SW480 (cell line): ENCODE measurements around the gene KCTD16.

ENCODE experiments used
- DNase-seq: peaks from one replicate; pipeline ENCODE4 v3.0.0-alpha.2; 2016; ENCODE audit warnings: low spot score

KCTD16 gene

DNA sequence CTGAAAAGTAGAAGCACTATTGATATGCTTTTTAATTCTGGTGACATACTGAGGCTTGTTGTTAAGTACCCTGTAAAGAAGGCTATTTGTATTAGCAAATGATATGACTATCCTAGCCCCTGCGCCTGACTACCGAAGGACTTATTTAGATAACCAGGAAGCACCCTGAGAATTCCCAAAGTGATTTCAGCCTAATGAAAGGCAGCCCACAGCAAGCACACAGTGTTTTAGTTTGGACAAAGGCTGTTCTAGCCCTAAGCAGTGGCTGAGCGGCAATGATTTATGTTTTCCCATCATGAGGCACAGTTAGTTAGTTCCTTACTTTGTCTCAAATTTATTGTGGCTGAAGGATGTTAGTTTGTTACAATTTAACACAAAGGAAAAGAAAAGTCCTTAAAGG is 235.3 kb downstream of the KCTD16 start:
- DNase-seq = no peak

DNA sequence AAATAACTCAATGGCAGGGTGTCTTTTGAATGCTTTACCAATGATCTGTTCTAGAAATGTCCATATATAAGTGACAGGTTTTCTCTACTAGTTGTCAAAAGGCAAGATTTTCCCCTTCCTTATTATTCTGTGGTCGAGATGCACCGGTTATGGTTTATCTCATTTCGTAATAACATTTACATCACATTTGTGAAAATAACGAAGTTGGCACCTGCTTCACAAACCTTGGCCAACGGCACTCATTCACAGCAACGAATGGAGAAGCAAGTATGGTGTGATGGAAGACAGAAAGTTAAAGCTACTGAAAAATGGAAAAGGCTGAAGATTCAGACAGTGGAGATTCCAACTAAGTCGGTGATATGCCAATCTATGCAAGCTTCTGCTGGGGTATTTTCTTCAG is 235.8 kb downstream of the KCTD16 start:
- DNase-seq = no peak

DNA sequence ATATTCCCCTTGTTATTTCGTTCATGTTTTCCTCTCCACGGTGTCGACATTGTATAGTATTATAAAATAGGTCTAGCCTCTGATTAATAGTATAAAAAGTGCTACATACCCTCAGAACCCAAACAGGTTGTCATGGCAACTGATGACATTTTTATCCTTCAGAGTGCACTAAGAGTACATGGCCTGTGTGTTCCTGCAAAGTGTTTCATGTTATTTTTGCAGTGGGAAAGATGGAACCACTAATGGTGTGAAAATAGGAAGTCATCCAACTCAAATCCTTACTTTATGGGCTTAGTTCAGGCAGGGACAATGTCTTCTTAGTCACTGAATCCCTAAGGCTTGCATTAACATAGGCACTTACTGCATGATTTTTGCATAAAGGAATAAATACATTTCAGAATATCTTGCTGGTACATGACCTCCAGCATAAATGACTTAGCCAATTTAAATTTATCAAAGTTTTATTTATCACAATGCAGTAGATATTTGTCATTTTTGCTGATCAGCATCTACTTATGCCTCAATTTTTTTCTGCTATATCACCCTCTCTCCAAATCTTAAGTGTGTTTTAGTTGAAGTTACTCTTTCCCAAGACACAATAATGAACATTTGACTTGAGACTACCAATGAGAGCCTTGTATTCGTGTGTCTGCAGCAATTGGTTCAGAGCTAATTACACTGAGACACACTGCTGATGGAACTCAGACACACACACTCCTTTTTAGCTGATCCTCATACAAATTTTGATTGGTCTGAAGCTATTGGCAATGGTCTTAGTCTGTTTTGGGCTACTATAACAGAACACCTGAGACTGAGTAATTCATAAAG is 243.7 kb downstream of the KCTD16 start:
- DNase-seq = no peak

DNA sequence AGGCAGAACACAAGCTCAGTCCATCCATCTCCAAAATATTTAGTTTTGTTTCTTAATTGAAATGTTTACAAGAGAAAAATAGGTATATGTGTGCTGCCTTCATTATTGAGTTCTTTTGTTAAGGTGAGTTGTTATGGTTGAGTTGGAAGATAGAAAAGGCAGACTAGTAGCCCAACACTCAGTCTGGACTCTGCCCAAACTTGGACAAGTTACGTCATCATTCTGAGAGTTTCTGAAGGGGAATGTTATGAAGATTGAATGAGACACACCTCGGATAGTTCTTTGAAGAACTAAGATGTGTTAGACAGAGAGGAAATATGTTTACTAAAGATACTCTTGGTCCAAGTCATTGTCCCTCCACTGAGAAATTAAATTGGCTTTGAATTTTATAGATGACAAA is 245.5 kb downstream of the KCTD16 start:
- no peak for DNase-seq

DNA sequence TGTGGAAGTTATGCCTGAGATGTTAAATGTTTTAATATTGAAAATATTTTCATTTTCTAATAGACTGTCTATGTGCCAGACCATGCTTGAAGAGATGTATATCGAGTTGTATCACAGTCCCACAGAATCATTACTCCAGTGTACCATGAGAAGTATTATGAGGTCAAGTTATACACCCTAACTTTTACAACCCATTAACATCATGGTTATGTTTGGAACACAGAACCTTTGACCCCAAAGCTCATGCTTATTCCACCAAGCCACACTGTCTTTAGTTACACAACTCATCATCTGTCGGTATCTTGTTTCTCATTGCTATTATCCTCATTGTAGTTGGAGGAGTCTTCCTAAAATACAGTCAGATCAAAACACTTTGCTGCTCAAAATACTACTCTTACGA is 248.0 kb downstream of the KCTD16 start:
- no peak for DNase-seq

DNA sequence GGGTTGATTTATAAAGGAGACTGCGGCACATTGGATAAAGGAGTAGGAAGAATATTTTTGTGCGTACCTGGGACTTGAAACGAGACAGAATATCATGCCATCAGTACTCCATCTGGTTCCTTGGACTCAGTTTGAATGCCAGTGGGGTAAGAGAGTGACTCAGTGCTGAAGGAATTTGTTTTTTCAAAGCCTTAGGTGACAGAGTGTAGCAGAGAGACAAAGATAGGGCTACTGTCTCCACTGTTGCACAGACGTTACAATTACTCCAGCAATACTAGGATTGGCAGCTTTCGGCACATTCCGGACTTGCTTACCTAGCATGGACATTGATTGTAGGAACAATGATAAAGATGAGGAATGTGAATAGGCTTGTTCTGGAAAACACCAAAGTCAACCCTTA is 250.7 kb downstream of the KCTD16 start:
- no peak for DNase-seq

DNA sequence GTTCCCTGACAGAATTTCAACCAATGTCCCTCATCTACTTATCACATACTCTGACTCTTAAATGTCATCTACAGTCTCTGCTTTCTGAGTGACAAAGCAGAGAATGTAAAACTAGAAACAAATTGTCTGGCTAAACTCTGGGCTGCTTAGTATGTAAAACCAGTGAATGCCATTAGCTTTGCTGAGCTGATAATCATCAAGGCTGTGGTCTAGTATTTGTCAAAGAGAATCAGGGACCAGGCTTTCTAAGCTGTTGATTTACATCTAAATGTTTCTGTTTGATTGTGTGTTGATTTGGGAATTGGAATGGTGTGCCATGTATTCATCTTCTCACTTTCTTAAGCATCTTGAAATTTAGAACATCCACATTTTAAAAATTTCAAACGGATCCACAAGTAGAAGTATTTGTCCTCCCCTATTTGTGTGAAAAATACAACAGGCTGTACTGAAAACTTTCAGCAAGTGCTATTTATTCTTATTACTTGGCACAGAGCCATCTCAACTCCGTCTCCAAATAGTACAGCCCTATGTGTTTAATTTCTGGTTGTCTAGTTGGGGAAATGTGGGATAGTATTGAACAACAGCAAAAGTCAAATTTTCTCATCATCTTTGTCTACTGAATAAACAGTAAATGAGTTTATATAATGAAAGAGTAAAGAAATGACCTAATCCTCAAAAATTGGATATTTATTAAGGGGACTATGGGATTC is 251.5 kb downstream of the KCTD16 start:
- DNase-seq = no peak

DNA sequence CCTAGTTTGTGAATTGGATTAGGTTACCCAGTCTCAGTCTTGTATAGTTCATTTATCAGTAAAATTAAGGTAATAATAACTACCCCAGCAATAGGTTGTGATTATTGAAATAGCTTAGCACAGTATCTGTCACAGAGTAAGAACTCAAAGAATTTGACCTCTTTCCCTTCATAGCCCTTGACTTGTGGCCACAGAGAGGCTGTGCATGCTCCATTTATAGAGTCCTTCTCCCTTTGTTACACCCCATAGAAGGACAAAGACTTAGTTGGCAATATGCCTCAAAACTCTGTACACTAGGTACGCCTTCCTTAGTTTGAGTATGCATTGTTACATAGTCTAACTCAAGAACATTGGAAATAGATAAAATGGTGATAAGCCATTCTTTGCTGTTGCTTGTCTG is 257.2 kb downstream of the KCTD16 start:
- DNase-seq = no peak

DNA sequence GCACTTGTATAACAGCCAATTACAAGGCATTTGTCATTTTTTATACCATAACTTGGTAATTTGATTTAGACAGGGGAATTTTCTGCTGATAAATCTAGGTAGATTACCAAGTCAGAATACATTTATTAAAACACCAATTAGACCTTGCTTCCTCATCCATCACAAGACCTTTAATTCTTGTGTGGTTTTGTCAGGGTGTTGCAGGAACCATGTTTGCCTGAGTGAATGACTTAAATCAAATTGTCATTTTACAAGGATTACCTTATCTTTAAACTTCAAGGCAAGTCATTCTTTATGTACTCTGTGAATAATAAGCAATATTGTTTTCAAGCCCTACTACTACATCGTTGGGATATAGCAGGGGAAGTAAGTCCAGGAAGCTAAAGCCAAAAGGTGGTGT is 257.7 kb downstream of the KCTD16 start:
- DNase-seq = no peak

DNA sequence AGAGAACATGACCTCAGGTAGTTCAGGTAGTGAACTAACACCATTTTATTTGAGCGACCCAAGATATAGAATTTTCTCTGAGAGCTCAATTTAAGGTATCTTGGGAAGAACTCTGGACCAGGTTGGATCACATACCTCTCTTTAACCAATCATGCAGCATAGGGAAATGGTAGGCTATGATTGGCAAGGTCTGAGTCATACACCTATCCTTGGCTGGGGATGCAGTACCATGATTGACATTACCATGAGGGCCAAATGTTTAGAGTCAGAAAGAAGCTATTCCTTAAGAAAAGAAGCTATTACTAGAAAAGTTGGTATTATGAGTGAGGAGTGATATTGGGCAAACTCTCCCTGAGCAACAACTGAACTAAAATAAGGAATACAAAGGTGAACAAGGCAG is 258.7 kb downstream of the KCTD16 start:
- no peak for DNase-seq

DNA sequence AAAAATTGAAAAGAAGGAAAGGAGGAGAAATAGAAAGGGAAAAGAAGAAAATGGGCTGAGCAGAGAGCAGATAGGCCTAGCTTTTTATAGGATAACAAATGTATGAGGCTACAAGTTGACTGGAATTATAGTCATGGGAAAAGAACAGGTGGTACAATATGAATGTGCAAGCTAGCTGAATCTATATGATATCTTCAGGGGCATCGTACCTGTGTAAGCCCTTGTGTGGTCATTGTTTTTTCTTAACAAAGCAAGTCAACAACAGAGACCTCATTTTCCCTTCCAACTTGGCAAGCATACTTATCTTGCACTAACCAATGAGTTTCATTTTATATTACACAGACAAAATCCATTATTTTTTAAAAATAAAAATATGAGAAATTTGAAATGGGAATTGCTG is 259.2 kb downstream of the KCTD16 start:
- DNase-seq = no peak

DNA sequence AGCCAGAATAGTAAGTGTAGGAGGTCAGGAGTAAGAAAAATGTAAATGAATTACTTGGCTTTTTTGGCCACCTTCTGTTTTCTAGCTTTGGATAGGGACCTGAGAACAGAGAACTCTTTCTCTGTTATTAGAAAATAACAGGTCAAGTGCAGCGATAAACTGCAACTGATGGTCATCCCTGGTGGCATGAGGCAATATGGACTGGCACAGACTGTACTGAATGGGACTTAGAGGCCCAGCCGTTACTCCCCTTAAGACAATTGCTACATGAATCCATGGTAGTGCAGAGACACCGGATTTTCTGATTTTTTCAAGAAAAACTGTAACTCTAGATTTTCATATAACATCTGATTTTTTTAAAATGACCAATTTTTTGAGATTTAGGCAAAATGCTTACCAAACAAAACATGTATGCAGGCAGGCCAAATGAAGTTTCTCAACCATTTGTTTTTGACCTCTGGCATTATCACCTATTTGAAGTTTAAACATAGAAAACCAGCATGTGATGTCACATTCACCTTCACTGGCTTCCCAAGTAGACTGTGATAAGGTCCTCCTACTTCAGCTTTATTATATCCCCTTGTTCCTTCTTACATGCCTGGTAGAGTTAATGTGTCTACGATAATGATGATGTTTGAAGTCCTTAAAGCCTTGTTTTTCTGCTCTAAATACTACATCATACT is 262.6 kb downstream of the KCTD16 start:
- DNase-seq = no peak

DNA sequence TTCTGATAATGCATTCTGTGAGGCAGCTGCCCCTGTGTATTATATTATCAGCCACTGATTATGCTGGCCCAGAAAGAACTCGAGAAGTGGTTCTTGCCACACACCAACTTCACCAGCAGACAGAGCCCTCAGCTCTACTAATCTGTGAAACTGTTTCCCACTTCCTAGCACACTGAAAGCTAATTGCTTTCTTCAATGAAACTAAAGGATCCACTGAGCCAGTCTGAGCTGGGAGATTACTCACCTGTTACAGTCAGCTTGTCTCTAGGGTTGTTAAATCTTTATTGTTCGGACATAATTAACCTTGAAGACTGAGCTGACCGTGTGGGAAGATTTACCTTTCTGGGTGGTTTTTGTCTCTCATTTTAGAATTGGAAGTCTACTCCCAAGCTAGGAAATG is 263.2 kb downstream of the KCTD16 start:
- DNase-seq = no peak

DNA sequence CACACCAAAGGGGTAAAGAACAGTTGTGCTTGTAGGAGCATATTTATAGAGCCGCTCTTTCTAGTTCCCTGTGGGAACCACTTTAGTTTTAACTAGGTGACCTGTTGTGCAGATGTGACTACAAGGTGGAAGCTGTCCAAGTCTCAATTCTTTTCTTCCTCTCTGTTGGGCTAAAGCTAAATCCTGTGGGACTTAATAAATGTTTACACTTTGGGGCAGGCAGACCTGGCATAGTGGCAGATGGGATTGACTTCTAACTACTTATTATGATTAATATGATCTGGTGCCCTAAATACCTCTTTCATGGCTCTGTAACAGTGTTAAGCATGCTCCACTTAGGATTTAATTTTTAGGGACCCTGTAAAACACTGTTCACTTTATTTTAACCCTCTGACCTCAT is 265.3 kb downstream of the KCTD16 start:
- no peak for DNase-seq

DNA sequence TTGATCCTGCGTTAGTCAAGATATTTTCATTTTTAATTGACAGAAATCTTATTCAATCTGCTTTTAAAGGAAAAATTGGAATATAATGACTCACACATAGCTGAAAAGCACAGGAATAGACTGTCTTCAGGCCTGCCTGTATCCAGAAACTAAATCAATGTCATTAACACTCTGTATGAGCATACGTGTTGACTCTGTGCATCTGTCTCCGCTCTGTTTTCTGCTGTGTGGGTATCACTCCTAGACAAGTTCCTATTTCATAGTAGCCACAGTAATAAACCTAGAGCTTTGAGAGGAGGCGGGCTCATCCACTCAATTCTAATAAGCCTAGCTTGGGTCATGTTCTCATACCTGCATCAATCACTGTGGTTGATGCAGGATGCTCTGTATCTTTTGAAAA is 267.6 kb downstream of the KCTD16 start:
- DNase-seq = no peak

DNA sequence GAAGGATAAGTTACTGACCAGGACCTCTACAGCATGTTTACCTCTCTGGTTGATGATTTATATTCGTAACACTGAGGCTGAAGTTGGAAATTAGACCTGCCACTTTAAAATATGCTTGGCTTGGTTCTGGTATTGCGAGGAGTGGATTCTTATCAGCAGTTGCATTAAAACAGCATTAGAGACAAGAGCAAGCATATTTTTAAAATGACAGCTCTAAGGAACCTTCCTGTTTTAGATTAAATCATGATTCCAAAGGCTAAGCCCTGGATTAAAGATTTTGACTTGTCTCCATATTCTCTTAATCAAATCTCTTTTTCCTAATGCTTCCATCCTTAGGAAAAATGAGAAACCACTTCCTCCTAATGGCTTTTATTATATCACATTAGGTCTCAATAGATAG is 277.8 kb downstream of the KCTD16 start:
- no peak for DNase-seq

DNA sequence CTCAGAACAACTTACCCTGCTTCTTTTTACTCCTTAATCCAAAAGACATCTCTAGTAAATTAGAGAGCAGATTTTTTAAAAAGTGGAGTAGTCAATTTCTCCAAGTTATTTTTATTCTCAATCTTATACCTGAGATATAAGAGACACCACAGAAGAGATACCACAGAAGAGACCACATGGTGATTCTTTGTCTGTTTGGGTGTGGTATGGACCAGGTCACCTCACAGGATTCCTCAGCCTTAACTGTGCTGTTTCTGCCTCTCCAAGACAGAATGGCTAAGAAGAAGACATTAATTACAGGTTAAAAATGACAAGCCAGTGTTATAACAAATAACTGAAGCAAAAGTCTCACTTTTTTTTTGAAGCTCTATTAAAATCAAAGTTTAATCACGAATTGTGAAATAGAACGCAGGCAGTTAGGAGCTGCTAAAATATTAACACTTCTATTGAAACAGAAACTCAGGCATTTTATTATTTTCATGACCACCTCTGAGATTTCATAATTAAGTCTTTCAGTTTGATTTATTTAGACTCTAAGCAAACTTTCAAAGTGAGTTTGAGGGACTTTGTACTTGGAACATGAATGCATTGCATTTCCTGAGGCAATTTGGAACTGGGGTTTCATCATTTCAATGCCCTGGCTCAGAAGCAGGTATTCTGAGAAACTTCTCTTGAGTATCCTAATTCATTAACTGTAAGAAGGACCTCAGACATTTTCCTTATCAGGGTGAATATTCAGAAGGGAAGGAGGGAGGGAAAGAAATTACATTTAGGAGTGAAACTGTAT is 280.7 kb downstream of the KCTD16 start:
- no peak for DNase-seq

DNA sequence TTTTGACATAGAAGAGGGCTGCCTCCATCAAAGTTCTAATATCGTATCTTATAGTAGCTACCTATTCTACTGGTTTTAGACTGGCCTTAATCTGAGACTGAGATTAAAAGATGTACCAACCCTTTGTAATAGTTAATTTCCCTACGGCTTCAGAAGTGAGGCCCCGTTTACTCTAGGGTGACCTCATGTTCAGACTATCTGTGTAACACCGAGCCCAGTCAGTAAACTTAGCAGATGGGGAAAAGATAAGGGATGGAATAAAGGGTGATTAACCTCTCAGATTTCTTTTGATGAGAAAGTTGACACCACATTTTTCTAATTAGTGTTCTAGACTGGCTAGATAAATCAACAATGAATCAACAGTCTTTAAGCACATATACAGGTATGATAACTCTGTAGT is 283.1 kb downstream of the KCTD16 start:
- DNase-seq = no peak

DNA sequence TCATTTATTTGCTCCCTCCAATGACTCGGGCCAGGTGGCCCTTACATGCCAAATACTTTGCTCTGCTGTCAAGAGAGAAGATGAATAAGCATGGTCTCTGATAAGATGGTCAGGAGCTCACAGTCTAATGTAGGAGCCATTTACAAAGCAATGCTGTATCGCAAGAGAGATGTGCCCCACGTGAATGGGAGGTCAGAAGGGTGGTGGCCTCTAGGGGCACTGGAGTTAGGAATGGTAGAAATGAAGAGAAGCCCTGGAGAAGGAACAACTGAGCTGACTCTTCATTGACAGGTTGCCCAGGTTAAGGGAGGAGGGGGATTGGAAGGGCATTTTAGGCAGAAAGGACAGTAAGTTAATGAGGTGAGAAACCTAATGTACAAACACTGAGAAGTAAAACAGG is 286.5 kb downstream of the KCTD16 start:
- no peak for DNase-seq

DNA sequence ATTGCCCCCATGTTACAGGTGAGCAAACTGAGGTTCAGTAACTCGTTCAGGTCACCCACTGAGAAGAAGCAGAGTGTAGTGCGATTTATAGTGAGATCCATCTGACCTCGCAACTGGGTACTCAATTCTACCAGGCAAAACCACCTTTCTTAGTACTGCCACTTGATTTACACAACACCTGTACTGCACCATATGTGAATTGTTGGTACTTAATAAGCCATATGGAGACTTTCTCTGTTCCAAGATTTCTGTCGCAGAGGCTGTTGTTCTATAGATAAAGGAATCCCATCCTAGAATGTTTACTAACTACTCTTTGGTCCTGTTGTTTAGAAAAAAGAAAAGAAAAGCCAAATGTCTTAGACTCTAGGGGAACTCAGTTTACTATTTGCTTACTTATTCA is 287.5 kb downstream of the KCTD16 start:
- no peak for DNase-seq

DNA sequence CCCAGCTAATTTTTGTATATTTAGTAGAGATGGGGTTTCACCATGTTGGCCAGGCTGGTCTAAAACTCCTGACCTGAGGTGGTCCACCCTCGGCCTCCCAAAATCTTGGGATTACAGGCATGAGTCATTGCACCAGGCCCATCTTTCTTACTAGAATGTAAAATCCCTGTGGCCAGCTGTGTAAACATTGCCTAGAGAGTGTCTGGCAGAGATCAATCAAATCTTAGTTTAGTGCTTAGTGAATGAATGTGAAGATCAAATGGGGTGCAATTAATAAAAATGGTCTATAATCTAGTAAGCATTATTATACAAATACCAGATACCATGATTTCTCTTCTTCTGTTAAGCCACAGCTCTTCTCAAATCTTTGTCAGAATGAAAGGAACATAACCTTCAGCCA is 289.9 kb downstream of the KCTD16 start:
- DNase-seq = no peak

DNA sequence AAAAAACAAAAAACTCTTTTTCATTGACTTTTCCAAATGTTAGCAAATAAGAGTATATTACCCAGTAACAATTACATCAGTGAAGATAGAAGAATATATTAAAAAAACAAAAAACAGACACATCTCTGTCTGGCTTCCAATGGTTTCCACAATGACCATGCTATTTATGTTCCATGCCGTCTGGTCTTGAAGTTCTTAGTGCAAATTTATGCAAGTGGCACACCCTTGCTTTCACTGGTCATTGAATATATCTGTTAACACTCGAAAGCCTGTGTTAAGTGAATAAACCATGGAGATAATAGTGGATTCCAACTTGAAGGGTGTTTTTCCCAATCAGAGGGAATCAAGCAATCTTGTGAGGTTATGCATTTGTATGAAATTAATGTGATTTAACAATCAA is 291.9 kb downstream of the KCTD16 start:
- DNase-seq = no peak
